ENCODE measurements around the gene TBXAS1. TPM values are rescaled to one million over a fixed set of nuclear protein-coding genes. Genes with fewer than 3 reads are reported as not detected.

Gene TBXAS1
- polyA plus RNA-seq, 2 of the 4 experiments (the other 2 are of a cell fraction): 8.8 to 11.6 TPM

- WGBS (ENCODE audit: missing lambda C conversion rate): 98% methylated on average over 3 of the region's 3 CpGs
- CTCF ChIA-PET: interaction anchor here (1.0 to 1.4 kb wide), 4 partner anchors 15 to 455 kb away, joined by 3 to 4 read pairs (median 4); no protein-coding TSS in a partner anchor
- H3K4me3 ChIP-seq: no peak overlapping the region
- ATAC-seq (no peak), FAIRE-seq (no peak), DNase-seq (ENCODE audit: low read depth in 1 of 2, low spot score in 1 of 2) (no peak)
- H3K9me3 ChIP-seq: no peaks in the 10 kb centered on the region
- H3K27ac ChIP-seq: no peak overlapping the region
- no peak overlapping the region for H3K4me2 ChIP-seq
- peaks cover 27% of the 10 kb centered on the region for H3K4me1 ChIP-seq
- TF ChIP-seq RARB (CRISPR knock-in tag; IDR thresholded peaks at IDR 0.05): no peak
- POLR2A ChIA-PET: no interaction called here
Measured at GRCh38 chr7:140057143-140057535, 228.1 kb downstream of the TBXAS1 start.

- POLR2A ChIA-PET: interaction anchor here (0.6 kb wide), 1 partner anchor 257 kb away, joined by 3 read pairs; no protein-coding TSS in a partner anchor
- TF ChIP-seq HEYL (CRISPR knock-in tag; IDR thresholded peaks at IDR 0.05) (no peak), NPAS2 (CRISPR knock-in tag; IDR thresholded peaks at IDR 0.05; ENCODE audit: borderline replicate concordance) (no peak), ZC3H11A (IDR thresholded peaks at IDR 0.05) (no peak), REST (IDR thresholded peaks at IDR 0.05) (no peak), HOXB5 (CRISPR knock-in tag; IDR thresholded peaks at IDR 0.05) (no peak), MYC (IDR thresholded peaks at IDR 0.05; ENCODE audit: borderline replicate concordance, low read length) (no peak), TP53 (CRISPR knock-in tag; IDR thresholded peaks at IDR 0.05) (no peak), ZSCAN20 (CRISPR knock-in tag; IDR thresholded peaks at IDR 0.05) (no peak), BHLHE40 (IDR thresholded peaks at IDR 0.05; ENCODE audit: low read depth, low read length) (no peak), CHD2 (IDR thresholded peaks at IDR 0.05; ENCODE audit: low read length, partially characterized antibody) (no peak), EP300 (IDR thresholded peaks at IDR 0.05) (no peak), FOSL2 (IDR thresholded peaks at IDR 0.05) (no peak), FOSL2 (CRISPR knock-in tag; IDR thresholded peaks at IDR 0.05) (no peak), RARB (CRISPR knock-in tag; IDR thresholded peaks at IDR 0.05) (no peak), RFX5 (IDR thresholded peaks at IDR 0.05) (no peak), GATA3 (IDR thresholded peaks at IDR 0.05; ENCODE audit: borderline replicate concordance) (no peak), HOXA7 (CRISPR knock-in tag; IDR thresholded peaks at IDR 0.05) (no peak), RAD21 (conservative IDR thresholded peaks at IDR 0.05 in 1 of 2, IDR thresholded peaks at IDR 0.05 in 1 of 2) (no peak)
- TF ChIP-seq, protein P1, sequence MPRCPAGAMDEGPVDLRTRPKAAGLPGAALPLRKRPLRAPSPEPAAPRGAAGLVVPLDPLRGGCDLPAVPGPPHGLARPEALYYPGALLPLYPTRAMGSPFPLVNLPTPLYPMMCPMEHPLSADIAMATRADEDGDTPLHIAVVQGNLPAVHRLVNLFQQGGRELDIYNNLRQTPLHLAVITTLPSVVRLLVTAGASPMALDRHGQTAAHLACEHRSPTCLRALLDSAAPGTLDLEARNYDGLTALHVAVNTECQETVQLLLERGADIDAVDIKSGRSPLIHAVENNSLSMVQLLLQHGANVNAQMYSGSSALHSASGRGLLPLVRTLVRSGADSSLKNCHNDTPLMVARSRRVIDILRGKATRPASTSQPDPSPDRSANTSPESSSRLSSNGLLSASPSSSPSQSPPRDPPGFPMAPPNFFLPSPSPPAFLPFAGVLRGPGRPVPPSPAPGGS (IDR thresholded peaks at IDR 0.05): no peak
- TF ChIP-seq, protein P2, sequence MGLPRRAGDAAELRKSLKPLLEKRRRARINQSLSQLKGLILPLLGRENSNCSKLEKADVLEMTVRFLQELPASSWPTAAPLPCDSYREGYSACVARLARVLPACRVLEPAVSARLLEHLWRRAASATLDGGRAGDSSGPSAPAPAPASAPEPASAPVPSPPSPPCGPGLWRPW (IDR thresholded peaks at IDR 0.05): no peak
- DNase-seq (ENCODE audit: low read depth in 1 of 2, low spot score in 1 of 2) (no peak), ATAC-seq (no peak), FAIRE-seq (no peak)
- Histone ChIP-seq H3K4me1 (peaks cover 28% of the 10 kb centered on the region), H3K4me2 (no peak overlapping the region; the same call in 2 of the 3 replicates), H3K9me3 (no peaks in the 10 kb centered on the region), H3K27ac (peak overlapping the region in 1 of 2 experiments; percentile 12; a peak in 1 of 6 replicates), H3K4me3 (no peak overlapping the region)
- CTCF ChIA-PET: no interaction called here
- 85% methylated on average over 7 of the region's 7 CpGs for WGBS (ENCODE audit: missing lambda C conversion rate)
Measured at GRCh38 chr7:140058517-140058916, 229.5 kb downstream of the TBXAS1 start.
